Kasumi-1 (cell line): ENCODE results near the gene SLC27A1.

Source experiments
- DNase-seq, 2 experiments: peaks; one replicate each; lab custom pipeline; 2025; lab: John Stamatoyannopoulos, UW

The SLC27A1 gene

DNA sequence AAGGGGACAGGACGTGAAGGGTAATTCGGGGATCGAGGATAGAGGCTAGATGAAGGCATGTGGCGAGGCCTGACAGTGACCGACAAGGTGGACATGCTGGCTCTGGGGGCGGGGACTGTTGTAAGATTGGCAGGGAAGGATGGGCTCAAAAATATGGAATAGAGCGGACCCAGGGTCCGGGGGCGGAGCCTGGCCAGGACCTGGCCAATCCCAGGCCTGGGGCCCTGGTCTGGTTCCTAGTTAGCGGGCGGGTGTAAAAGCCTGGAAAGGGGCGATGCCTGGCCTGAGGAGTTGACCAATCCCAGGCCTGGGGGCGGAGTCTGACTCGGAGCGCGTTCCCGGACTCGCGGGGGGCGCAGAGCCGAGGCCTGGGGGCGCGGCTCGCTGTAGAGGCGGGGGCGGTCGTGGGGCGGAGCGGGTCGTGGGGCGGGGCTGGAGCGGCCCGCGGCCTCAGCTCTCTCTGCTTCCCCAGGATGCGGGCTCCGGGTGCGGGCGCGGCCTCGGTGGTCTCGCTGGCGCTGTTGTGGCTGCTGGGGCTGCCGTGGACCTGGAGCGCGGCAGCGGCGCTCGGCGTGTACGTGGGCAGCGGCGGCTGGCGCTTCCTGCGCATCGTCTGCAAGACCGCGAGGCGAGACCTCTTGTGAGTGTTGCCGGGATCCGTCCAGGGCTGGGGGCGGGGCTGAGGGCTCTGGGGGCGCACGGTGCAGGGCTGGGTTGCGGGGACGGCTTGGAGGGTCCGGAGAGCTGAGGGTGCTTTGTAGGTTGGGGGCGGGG lies at the start of gene SLC27A1:
Gene SLC27A1, plus strand, starts transcription at position 457 of the 774 bp plus-strand sequence. Its CDS starts 17 bp downstream, at position 474.
- DNase-seq = peak; percentile 98

- DNase-seq = no peak
Measured at GRCh38 chr19:17421942-17422341, 48.4 kb upstream of the SLC27A1 start.

DNA sequence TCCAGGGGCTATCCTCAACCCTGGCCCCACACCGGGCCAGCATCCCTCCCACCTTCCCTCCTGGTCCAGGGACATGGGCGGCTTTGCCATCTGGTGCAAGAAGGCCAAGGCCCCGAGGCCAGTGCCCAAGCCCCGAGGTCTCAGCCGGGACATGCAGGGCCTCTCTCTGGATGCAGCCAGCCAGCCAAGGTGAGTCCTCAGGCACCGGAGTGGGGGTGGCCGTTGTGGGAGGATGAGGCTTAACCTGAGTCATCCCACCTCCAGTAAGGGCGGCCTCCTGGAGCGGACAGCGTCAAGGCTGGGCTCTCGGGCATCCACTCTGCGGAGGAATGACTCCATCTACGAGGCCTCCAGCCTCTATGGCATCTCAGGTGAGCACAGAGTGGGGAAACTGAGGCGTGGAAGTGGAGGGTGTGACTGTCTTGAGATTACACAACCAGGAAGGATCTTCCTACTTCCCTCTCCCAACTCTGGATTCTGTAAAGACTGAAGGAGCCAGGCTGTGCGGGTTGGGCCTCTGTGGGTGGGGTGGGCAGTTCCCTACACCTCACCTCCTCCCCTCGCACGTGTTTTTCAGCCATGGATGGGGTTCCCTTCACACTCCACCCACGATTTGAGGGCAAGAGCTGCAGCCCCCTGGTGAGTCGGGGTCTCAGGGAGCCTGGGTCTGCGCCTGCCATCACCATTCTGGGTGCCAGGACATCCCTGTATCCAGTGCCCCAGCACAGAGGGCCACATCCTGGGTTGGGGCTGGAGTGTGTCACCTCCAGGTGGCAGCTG lies 46.7 kb upstream of the SLC27A1 start:
- DNase-seq = no peak

DNA sequence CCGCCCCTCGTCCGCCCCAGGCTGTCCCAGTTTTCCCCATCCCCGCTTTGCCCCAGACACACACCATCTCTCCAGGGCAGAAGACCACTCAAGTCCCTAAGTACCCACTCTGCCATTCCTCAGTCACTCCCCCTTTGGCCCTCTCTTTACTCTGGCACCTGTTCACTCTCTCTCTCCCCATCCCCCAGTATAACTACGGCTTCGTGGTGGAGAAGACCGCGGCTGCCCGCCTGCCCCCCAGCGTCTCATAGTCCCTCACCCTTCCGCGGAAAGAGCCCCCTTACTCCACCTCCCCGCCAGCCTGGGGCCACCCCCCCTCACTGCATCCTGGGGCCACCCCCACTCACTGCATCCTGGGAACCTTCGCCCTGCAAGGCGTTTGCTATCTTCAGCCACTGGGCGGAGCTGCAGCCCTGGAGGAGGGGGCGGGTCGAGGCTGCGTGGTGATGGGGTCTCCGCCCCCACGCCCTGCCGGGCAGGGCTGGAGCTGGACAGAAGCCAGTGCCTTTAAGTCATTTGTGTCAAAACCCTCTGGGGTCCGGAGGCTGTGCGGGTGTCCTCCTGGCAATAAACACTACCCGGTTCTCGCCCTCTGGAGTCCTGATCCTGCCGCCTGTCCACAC lies 45.5 kb upstream of the SLC27A1 start:
- peak; percentile 62 to 64 for DNase-seq

- no peak for DNase-seq
Measured at GRCh38 chr19:17429641-17430113, 40.6 kb upstream of the SLC27A1 start.

- no peak for DNase-seq
Measured at GRCh38 chr19:17431417-17431816, 38.9 kb upstream of the SLC27A1 start.

DNA sequence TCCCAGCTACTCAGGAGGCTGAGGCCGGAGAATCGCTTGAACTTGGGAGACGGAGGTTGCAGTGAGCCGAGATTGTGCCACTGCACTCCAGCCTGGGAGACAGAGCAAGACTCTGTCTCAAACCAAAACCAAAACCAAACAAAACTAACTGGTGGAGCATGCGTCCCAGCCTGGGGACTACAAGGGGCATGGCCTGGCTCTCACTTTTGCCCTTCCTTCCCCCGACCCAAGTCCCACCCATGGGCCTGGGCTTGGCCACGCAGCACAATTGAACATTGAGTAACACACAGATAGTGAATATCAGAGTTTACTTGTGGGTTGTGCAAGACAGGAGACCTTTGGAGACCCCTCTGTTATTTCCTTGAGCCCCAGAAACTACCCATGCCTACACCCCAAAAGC lies 35.1 kb upstream of the SLC27A1 start:
- DNase-seq = no peak

DNA sequence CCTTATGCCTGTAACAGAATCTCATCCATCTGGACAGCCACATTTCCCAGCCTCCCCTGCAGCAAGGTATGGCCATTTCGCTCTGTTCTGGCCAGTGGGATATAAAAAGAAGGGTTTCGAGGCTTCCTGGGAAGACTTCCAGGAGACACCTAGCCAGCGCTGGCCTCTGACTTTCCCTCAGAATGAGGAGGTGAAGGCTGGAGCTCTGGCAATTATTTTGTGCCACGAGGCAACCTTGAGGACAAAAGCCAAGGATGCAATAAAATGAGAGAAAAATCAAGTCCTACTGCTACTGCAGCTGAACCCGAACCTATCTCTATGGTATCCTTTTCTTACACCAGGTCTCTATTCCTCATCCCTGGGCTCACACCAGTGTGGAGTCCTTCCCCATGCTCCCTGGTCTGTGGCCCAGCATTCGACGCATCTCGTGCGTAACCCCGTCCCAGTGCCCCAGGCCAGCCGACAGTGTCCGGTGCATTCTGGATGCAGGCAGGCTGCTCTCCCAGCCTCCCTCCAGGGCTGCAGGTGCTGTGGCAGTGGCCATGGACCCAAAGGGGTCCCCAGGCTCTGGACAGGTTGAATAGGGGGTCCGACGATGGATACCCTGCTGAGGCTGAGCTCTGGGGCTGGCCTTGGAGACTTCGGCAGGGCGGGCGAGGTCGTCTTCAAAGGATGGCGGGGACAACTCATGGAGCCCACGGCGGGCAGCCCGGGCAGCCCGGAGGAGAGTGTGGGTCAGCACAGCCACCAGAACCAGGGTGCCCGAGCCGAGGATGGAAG lies 34.0 kb upstream of the SLC27A1 start:
- DNase-seq = no peak

DNA sequence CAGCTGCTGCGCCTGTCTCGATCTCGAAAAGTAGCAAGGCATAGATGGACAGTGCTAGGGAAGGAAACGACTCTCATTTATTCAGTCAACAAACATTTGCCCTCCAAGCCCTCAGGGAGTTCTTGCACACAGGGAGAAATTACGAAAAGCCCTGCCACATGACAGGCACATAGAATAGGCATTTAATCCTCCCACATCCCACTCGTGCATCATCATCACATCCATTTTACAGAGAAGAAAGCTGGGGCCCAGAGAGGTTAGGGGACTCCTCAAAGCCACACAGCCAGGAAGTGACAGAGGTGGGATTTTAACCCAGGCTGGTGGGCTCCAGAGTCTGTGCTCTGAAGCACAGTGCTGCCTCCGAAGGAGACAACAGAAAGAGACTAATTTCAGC lies 33.5 kb upstream of the SLC27A1 start:
- DNase-seq = no peak

DNA sequence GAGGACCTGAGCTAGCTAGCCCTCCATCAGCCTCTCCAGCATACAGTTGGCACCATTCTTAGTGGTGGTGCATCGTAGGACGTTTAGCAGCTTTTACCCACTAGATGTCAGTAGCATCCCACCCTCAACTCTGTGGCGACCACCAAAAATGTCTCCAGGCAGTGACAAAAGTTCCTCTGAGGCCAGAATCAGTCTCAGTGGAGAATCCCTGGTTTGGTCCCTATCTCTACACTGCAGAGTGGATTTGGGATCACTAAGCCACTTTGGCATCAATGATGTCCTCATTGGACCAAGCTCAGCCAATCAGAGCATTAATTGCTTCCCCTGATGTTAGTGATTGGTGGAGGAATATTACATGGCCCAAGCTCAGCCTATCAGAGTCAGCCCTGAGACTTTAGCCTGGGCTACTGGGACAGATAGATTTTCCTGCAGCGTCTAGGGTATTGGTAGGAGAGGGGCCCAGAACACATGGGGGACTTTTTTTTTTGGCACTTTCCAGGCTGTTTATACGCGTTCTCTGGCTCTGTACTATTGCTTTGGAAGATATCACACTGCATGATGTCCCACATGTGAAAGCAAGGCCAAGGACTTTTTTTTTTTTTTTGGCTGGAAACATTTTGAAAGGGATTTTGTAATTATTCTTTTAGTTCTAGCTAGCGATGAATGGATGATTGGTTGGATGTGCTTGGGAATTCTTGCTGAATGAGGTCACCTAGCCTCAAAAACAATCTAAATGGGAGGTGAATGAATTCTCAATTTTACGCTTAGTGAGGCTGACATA lies 28.9 kb upstream of the SLC27A1 start:
- DNase-seq = peak; percentile 73 to 79

- DNase-seq = no peak
Measured at GRCh38 chr19:17445526-17446165, 24.7 kb upstream of the SLC27A1 start.

- DNase-seq = peak; percentile 4 to 12
Measured at GRCh38 chr19:17447704-17448130, 22.6 kb upstream of the SLC27A1 start.

GRCh38 chr19:17448131-17448967 lies 22.0 kb upstream of the SLC27A1 start, which contains the start of gene TMEM221:
TSS of gene TMEM221 (minus strand) at chr19:17448668. CDS start at chr19:17448462, 206 bp downstream.
- DNase-seq = peak; percentile 57 to 61

GRCh38 chr19:17450264-17451075 lies 19.9 kb upstream of the SLC27A1 start:
- peak; percentile 51 to 80 for DNase-seq

- DNase-seq = no peak
Measured at GRCh38 chr19:17451820-17452219, 18.5 kb upstream of the SLC27A1 start.

- no peak for DNase-seq
Measured at GRCh38 chr19:17454576-17455071, 15.7 kb upstream of the SLC27A1 start.

GRCh38 chr19:17455308-17456123 lies 14.8 kb upstream of the SLC27A1 start:
- DNase-seq = no peak
